Myocyte (in vitro differentiated cells): ENCODE data around the gene SLC1A4. TPM values are rescaled to one million over a fixed set of nuclear protein-coding genes. Genes with fewer than 3 reads are reported as not detected.
A peak's percentile ranks its signal among the peaks of the same experiment; 100 is the strongest.
"Not testable (repeated sequence)": the region's sequence is repeated elsewhere in the genome, so short reads cannot be mapped to it uniquely, and the experiment has no call there.

ENCODE experiments used
- DNase-seq: peaks from one replicate; pipeline ENCODE4 v3.0.0-alpha.2; 2012; ENCODE audit warnings: low read depth
- total RNA-seq: library from RNA; depleted of rRNA; stranded (reverse); fragments of >200 nt; gene quantifications from 2 replicates; pipeline ENCODE4 v1.2.3, GENCODE V29; 2014

Gene SLC1A4
- total RNA-seq, 1 donor from 2014 or later = 29.1 TPM

- DNase-seq = no peak
Observed at GRCh38 chr2:64990876-64991275, 1.7 kb downstream of the SLC1A4 start.

GRCh38 chr2:64992218-64992617 is 3.0 kb downstream of the SLC1A4 start:
- no peak for DNase-seq

GRCh38 chr2:64992990-64993389 is 3.8 kb downstream of the SLC1A4 start:
- no peak for DNase-seq

GRCh38 chr2:64995041-64995440 is 5.8 kb downstream of the SLC1A4 start:
- no peak for DNase-seq

- peak; percentile 67 for DNase-seq
Observed at GRCh38 chr2:64996871-64997307, 7.7 kb downstream of the SLC1A4 start.

GRCh38 chr2:64998658-64999061 is 9.5 kb downstream of the SLC1A4 start:
- DNase-seq = peak; percentile 20

- DNase-seq = no peak
Observed at GRCh38 chr2:64999754-65000153, 10.6 kb downstream of the SLC1A4 start.

- no peak for DNase-seq
Observed at GRCh38 chr2:65000644-65001043, 11.4 kb downstream of the SLC1A4 start.

GRCh38 chr2:65003037-65003436 is 13.8 kb downstream of the SLC1A4 start:
- DNase-seq = no peak

- DNase-seq = not testable (repeated sequence)
Observed at GRCh38 chr2:65004232-65004631, 15.0 kb downstream of the SLC1A4 start.

- no peak for DNase-seq
Observed at GRCh38 chr2:65013776-65014175, 24.6 kb downstream of the SLC1A4 start.

- DNase-seq = no peak
Observed at GRCh38 chr2:65015731-65016130, 26.5 kb downstream of the SLC1A4 start.

- no peak for DNase-seq
Observed at GRCh38 chr2:65016789-65017188, 27.6 kb downstream of the SLC1A4 start.

- DNase-seq = no peak
Observed at GRCh38 chr2:65017335-65017734, 28.1 kb downstream of the SLC1A4 start.

- DNase-seq = no peak
Observed at GRCh38 chr2:65018141-65018582, 29.0 kb downstream of the SLC1A4 start.

GRCh38 chr2:65019010-65019409 is 29.8 kb downstream of the SLC1A4 start:
- no peak for DNase-seq

- DNase-seq = no peak
Observed at GRCh38 chr2:65019675-65020195, 30.5 kb downstream of the SLC1A4 start.

GRCh38 chr2:65020251-65020650 is 31.1 kb downstream of the SLC1A4 start:
- not testable (repeated sequence) for DNase-seq

- DNase-seq = no peak
Observed at GRCh38 chr2:65020943-65021528, 31.8 kb downstream of the SLC1A4 start.

- no peak for DNase-seq
Observed at GRCh38 chr2:65021709-65022108, 32.5 kb downstream of the SLC1A4 start.

- no peak for DNase-seq
Observed at GRCh38 chr2:65022189-65022588, 33.0 kb downstream of the SLC1A4 start.

- DNase-seq = no peak
Observed at GRCh38 chr2:65023742-65024141, 34.5 kb downstream of the SLC1A4 start.

GRCh38 chr2:65024149-65024829 is 35.1 kb downstream of the SLC1A4 start:
- peak; percentile 81 for DNase-seq
